T1000 (cell line): ENCODE data around the gene TMEM200C.

Source experiments
- DNase-seq: peaks from one replicate; lab custom pipeline; 2025; ENCODE audit warnings: mixed read lengths; lab: John Stamatoyannopoulos, UW

Gene TMEM200C

DNA sequence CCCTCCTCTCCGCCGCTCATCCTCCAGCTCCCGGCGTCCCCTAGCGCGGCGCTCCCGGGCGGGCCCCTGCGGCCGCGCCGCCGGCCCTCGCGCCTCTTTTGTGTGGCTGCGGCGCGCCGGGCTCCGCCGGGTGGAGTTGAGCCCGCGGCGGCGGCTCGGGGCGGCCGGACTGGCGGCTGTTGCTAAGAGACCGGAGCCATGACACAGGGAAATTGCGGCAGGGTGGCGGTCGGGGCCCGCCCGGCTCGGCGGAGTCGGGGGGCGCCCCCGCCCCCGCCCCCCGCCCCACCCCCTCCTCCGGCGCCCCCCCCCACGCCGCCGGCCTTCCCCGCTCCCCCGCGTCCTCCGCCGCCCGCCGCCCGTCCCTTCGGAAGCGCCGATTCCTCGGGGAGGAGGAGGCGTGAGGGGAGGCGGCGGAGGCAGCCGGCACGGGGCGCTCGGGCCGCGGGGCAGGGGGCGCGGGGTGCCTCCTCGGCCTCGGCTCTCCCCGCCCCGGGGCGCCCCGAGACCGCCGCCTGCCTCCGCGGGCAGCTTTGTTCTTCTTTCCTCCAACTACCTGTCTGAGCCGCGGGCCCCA, at the start of gene TMEM200C:
TSS of gene TMEM200C (minus strand) at position 224 of the 577 bp plus-strand sequence. CDS start 3,459 bp downstream, outside the sequence.
- DNase-seq: no peak

DNA sequence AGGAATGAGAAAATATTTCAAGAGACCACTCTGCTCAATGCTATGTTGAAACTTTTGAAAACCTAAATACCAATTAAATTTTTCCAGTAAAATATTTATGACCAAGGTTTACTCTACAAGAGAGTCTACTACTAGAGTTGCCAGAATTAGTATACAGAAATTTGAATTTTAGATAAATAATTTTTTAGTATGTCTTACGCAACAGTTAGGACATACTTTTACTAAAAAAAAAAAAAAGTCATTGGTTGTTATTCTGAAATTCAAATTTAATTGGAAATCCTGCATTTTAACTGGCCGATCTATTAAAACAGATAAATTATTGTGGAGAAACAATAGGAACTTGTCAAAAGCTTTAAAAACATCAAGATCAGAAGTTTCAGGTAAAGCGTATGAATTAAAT, 49.1 kb upstream of the TMEM200C start:
- DNase-seq: no peak

DNA sequence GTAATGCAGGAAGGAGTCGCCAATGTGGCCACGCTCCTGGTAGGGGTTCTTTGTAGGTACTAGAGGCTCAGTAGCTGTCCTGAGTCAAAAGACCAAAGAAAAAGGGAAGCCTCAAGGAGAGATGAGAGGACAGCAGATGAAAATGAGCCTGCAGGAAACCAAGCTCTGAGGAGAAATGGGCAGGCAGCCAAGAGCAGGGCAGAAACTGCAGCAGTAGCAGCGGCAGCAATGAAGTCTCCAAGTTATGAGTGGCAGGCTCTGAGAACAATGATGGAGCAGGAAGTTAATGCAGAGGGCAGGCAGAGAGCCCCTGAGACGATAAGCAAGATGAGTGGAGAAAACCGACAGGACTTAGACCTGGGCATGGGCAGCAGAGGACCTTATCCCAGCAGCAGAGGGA, 48.2 kb upstream of the TMEM200C start:
- DNase-seq: no peak

DNA sequence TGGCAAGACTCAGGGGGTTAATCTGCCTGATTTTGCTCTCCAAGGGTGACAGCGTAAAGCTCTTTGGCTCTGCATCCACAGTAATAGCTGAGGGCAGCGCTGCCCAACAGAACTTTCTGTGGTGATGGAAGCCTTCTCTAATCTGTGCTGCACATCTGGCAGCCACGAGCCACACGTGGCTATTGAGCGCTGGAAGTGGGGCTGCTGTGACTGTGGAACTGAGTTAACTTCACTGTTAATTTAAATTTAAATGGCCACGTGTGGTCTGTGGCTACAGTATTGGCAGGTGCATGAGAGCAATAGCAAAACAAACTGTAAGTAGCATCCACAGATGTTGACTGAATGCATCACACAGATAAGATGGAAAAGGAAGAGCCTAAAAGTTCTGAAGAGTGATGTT, 47.3 kb upstream of the TMEM200C start:
- no peak for DNase-seq

DNA sequence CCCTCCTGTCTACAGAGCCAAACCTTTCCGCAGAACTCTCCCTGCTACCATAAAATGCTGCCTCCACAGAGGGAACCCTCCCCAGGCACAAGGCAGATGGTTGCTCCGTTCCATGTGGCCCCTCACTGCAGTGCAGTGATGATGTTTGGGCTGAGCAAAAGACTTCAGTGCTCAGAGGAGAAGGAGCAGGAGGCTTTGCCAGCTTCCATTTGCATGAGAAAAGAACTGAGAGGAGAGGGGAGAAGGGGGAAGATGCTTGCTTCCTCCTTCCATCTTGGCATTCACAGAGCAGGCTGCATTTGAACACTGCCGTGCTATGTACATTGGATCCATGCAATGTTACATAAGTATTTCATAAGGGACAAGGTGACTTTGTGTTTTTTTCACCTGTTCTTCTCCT, 46.6 kb upstream of the TMEM200C start:
- no peak for DNase-seq

DNA sequence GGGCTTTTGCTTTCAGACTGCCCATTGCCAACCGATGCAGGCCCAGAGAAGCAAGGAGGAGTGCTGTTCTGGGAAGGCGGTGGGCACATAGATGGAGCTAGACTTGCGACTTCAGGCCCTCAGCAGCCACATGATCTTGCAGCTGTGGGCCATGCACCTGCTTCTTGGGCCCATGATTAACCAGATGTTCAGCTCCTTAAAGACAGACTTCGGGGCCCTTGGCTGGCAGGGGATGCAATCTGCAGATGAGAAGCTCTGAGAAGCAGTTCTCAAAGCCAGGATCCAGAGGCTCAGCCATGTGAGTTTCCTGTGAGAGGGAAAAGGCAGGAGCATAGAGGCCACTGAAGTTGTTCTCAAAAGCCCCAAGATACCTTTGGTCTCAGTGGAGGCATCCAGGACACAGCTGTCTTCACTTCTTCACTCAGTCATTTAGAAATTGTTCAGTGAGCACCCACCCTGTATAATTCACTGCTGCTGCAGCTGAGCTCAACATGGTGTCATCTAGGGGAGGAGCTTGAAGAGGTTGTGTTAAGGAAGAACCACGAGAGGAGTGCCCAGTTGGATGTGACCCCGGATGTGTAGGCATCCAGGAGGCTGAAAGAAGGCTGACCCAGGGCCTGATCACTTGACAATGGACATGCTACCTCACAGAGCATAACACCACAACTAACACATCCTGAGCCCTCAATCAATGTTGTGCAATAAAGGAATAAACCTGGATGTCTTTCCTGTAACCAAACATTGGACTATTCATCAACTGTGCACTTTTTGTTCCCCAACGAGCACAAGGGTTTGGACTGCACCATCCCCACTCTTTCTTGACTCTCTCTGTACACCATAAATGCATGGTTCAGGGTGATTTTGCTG, 44.7 kb upstream of the TMEM200C start:
- no peak for DNase-seq

DNA sequence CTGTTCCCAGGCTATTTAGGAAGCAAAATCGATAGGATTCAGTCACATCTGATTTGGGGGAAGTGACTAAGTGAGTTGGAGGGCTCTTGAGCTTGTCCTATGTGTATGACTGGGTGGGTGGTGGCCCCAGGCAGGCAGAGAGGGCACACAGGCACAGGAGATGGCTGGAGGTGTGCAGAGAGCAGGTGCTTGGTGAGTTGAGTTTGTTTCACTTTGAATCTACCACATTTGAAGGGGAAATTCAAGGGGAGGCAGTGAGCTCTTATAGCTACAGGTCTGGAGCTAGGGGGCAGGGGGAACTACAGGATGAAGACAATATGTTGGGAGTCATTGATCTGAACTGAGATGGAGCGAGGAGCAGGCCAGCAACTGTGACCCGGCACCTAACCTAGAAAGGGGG, 42.5 kb upstream of the TMEM200C start:
- no peak for DNase-seq

DNA sequence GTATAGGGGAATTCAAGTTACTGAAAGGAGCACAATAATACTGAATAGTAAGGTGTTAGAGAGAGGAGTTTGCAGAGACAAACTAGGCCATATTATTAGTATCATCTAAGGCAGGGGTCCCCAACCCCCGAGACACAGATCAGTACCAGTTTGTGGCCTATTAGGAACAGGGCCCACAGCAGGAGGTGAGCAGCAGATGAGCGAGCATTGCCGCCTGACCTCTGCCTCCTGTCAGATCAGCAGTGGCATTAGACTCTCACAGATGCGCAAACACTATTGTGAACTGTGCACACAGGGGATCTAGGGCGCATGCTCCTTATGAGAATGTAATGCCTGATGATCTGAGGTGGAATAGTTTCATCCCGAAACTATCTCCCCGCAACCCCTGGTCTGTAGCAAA, 41.8 kb upstream of the TMEM200C start:
- DNase-seq: no peak

DNA sequence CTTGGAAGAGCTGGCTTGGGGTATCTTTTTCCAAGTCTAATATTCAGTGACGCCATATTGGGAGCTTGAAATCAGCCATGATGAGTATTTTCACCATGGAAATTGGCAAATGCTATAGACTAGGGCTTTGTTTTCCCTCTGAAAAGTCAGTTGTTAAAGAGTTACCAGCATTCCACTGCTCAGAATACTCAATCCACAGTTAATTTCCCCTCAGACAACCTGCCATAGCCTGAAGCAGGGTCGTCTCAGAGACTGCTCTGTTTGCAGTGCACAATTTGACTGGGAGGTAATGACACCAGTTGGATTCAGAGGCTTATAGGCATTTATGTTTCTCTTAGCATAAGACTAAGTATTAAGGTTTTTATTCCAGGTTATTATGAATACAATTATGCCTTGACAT, 35.5 kb upstream of the TMEM200C start:
- no peak for DNase-seq

DNA sequence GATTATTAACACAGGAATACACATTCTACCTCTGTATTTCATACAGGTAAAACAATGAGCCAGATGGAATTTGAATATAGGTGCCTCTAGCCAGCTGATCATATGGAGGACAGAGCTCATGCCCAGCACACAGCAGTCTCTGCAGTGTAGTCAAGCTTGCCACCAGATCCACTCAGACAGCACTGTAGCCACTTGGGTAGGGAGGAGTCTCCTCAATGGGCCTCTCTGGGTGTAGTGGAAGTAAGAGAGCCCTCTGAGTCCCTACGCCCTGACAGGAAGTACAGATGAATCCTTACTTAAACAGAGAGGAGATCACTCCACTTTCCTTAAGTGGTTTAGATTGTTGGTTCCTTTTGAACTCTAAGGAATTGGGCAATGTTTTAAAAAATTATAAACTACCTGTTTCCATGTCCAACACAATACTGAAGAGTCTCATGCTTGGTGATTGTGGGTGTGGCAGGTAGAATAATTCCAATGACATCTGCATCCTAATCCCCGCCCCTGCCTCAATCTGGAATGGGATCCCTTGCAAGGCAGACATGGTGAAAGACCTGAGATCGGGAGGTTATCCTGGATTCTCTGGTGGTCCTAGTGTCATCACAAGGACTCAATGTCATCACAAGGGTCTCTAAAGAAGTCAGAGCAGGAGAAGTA, 23.0 kb upstream of the TMEM200C start:
- no peak for DNase-seq

DNA sequence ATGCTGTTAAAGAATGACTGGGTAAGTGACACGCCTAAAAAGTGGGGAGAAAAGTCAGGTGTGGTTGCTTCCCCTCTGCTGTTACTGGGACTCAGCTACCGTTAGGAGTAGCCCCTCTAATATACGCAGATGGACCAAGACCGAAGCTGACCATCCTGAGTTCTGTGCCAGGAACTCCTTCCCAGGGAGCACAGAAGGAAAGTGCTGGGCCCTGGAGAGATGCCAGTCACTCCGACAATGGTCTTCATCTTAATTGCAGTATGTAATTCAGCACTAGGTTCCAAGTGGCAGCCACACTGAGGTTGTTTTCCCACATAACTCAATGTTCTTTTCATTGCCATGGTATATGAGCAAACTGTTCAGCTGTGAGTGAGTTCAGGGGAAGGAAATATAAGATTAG, 19.6 kb upstream of the TMEM200C start:
- DNase-seq: no peak

DNA sequence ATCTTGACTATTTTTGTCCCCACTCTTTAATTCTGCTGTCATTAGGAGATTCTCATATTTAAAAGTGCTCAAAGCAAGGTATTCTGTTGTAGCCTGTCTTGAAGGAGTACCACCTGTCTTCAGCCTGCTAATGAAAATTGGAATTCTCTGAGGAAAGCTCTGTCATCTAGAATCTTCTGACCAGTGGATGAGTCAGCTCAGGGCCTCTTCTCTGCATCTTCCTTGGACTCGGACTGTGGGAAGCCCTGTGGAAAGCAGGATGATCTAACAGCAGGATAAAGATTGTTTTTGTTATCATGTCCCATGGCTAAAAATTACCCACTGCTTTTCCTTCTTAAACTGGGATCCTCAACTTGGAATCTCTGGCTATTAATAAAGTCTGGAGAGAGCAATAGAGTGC, 18.7 kb upstream of the TMEM200C start:
- no peak for DNase-seq

DNA sequence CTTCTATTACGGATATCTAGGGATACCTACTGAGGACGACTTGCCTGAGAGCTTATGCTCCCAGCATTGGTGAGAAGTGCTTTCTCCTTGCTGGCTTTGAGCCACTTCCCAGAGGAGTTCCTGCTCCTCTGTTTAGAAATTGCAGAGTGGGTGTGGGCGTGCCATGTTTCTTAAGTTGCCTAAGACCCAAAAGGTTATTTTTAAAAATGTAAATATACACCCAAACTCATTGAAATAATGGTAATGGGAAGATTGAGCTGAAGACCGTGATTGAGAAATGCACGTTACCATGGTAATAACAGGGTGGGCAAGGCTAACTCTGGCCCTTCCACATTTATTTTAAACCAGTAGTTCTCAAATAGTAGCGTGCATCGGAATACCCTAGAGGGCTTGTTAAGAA, 17.2 kb upstream of the TMEM200C start:
- DNase-seq: no peak

DNA sequence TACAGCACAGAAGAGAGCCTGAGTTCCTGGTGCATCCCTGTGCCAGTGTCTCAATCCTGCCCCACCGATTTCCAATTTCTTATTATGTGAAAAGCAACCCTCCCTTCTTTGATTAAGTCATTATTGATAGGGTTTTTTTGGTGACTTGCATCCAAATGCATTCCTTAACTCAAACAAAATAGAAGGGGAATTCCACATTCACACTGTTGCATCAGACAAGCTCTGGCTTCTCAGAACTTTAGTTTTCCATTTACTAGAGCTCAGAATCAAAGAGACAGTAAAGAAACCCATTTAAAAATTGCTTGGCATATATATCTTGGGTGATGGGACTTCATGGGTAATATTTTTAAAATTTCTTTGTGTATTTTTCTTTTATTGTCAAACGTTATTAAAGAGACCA, 13.8 kb upstream of the TMEM200C start:
- no peak for DNase-seq

DNA sequence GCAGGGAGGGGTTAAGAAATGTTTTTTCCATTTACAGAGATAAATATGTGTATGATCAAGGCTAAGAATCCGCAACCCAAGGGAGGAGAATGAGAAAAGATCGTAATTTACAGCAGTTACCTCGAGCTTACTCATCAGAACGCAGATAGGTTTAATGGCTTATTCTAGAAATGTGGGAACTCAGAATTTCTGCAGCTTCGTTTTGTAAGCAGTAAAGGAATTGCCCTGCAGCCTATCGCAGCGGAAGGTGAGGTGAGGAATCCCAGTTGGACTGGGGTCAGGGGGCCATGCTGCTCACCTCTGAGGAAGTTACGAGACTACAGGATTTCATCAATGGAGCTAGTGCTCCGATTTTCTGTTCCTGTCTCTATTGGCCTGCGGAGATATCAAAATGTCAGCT, 8.1 kb upstream of the TMEM200C start:
- DNase-seq: no peak

DNA sequence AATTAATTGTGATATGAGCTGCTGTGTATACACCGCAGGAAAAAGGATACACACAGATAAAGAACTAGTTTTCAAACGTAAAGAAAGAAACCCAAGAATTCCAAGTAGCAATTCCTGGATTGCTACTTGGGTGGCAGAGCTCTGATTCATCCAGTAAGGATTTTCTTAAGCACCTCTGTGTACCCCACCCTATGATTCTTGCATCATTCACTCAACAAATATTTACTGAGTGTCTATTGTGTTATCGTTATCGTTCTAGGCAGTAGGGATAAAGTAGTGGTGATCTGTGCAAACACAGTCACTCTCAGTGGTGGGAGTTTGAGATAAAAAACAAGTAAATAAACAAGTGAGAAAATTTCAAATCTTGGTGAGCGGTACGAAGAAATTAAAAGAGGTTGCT, 4.9 kb upstream of the TMEM200C start:
- DNase-seq: no peak

DNA sequence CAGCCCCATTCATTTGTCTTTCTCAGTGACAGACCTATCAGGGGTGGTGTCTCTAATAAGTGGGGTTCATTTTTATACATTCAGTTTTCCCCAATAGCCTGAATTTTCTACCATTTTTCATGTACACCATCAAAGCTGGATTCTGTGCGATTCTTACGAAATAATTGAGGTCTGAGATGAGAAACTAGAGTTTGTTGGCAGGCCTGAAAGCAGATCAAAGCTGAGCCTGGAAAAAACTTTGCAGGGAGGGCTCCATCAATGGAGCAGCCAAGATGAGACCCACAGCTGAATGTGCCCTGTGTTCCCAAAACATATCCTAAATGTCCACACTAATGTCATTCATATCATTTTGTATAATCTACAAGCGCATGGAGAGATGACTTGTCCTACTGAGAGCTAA, 4.5 kb upstream of the TMEM200C start:
- no peak for DNase-seq

DNA sequence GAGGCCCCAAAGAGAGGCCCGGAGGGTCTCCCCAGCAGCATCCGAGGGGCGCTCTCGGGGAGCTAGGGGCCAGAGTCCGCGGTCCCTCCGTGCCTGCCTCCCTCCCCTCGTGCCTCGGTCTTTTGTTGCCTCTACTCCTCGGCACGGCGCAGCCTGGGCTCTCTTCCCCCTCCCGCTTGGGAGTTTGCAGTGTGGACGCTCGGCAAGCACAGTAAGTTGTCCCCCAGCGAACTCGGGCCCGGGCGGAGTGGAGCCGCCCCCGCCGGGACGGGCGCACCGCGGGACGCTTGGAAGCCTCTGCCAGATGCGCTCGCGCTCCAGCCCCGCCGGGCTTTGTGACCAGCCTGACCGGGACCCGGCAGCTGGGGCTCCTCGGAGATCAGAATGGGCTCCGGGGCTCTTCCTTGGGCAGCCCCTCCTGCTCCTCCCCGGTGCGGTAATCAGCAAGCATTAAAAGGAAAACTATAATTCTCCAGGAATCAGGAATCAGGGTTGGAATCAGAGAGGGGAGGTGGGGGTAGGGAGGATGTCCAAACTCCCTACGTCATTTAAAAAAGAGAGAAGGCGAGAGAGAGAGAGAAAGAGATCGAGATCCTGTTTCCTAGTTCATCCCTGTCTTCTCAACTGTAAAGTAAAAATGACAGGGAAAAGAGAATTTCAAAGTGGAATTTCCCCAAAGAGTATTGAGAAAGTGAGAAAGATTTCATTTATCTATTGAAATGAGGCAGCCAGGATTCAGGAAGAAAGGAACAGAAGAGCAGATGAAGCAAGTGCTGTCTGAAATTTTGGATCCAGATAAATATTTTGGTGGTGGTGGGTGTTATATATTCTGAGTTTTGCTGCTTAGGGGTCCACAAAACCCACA, 786 bp upstream of the TMEM200C start:
- peak; percentile 32 for DNase-seq

DNA sequence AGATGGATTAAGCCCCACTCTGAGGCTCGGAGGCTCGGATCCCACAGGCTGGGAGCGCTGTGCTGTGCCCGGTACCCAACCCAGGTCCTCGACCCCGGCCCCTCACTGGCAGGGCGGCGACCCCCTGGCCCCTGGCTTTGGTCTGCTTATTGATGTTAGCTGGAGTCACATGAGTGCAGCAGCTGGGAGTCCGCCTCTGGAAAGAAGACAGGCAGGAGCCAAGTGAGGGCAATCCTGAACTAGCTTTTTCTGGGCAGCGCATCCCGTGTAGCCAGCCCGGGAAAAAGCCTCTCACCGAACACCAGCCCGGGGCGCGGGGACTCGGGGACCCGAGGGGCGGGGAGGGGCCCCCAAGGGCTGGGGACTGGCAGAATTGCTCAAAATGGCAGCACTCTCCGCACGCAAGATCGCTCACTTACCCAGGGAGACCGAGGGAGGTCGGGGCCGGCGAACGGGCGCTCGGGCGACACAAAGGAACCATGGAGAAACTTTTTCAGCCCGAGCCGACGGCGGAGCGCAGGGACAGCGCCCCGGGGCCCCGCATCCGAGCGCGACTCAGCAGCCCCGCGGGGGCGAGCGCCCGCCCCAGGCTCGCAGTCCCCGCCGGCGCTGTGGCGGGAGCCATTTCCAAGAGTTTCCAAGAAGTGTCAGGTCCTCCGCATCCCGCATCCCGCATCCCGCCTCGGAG, 567 bp downstream of the TMEM200C start:
- no peak for DNase-seq

DNA sequence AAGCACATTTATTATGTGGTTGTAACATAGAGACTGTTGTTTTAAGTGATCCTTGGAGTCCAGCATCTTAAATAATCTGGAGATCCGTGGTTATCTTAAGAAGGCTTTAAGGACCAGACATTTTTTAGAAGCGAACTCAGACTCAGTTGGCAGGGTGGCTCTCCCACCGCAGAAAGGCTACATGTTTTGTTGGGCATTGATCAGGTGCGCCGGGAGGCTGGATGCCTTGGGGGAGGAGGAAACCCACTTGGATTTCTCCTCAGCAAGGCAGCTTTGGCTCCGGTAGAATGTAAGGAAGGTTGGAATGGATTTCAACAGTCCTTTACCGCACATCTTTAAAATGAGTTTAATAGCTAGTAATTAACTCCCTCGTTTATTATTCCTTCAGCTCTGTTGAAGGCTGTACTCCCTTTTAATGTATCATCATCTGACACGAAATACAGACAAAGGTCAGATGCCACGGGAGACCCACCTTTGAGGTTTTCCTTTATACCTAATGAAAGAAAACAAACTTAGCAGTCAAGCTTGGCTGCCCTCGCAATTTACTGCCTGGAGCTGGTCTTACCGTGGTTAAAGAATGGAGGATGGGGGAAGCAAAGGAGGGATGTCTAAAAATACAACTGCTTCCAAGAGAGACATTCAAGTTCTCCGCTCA, 1.2 kb downstream of the TMEM200C start:
- no peak for DNase-seq

DNA sequence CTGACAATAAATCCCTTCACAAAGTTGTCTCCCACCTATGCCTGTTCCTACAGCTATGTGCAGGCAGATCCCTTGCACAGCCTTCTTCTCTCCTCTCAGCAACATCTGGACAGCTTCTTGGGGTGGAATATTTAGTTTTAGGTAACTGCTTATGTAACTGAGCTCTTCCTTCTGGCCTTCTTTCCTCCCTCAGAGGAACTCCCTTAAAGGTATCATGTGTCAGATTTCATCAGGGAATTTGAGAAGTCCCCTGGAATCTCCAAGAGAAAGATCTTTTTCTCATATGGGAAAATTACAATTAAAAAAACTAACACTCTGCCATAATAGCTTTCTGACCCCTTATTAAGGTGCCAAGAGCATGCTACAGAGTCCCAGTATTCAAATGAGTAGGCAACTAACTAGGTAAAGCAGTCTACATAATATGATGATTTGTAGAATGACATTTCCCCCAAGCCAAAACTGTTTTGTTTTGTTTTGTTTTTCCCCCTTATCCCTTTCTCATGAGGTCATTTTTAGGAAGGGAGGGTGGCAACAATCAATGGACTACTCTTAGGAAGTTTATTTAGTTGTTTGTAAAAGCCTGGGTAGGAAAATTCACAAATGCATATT, 2.4 kb downstream of the TMEM200C start:
- no peak for DNase-seq
